ENCODE data around the gene BCL11A. TPM values are rescaled to one million over a fixed set of nuclear protein-coding genes. Genes with fewer than 3 reads are reported as not detected.

BCL11A gene
- total and polyA plus RNA-seq, 2 donors from 2014 or later = 1.4 to 8.7 TPM

DNA sequence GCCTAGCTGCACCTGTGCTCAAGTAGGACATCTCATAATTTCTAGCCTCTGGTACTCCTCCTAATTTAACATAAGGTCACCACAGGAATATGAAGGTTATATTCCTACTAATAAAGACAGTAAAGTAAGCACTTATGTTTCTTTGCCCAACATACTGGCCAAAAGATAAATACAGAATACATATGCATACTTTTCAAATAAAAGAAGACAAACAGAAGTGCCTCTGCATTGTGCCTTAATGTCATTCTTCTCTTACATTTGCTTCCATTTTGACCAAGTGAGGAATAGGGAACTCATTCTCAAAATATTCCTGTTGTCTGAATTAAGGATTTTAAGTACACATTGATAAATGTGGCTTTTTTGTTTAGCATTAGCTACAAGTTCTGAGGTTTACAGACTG lies 5.6 kb downstream of the BCL11A start:
- H3K9me3 ChIP-seq (ENCODE audit: control insufficient read depth in 2 of 3, insufficient read depth in 1 of 3, low read length in 3 of 3) = no peaks in the 10 kb centered on the region
- H3K27me3 ChIP-seq (ENCODE audit: control insufficient read depth, insufficient read depth, low read length) = no peaks in the 10 kb centered on the region
- FAIRE-seq (no peak), DNase-seq (no peak)
- no peak for TF ChIP-seq CTCF (IDR thresholded peaks at IDR 0.05; ENCODE audit: borderline replicate concordance, extremely low read depth, insufficient read depth)
- intact Hi-C loops (cut with DNase I) = no loop called here
- no peak overlapping the region for H3K27ac ChIP-seq (ENCODE audit: low read depth in 2 of 2, low read length in 2 of 2)
- H3K4me1 ChIP-seq (ENCODE audit: control insufficient read depth in 2 of 3, insufficient read depth in 2 of 3, low read depth in 1 of 3, low read length in 3 of 3) = peaks cover 0 to 12% (median 0%) of the 10 kb centered on the region in 3 donors
- H3K4me3 ChIP-seq (ENCODE audit: low read length in 3 of 3) = no peak overlapping the region
- H3K36me3 ChIP-seq (ENCODE audit: control insufficient read depth in 2 of 3, insufficient read depth in 3 of 3, low read length in 3 of 3) = no peaks in the 10 kb centered on the region
- H3K9ac ChIP-seq (ENCODE audit: low read length in 3 of 3) = no peak overlapping the region

- FAIRE-seq = no peak
- Histone ChIP-seq H3K27me3 (ENCODE audit: control insufficient read depth, insufficient read depth, low read length) (no peaks in the 10 kb centered on the region), H3K4me1 (ENCODE audit: control insufficient read depth in 2 of 3, insufficient read depth in 2 of 3, low read depth in 1 of 3, low read length in 3 of 3) (peaks cover 0 to 12% (median 0%) of the 10 kb centered on the region in 3 donors), H3K36me3 (ENCODE audit: control insufficient read depth in 2 of 3, insufficient read depth in 3 of 3, low read length in 3 of 3) (no peaks in the 10 kb centered on the region), H3K9ac (ENCODE audit: low read length in 3 of 3) (no peak overlapping the region), H3K27ac (ENCODE audit: low read depth in 2 of 2, low read length in 2 of 2) (no peak overlapping the region), H3K4me3 (ENCODE audit: low read length in 3 of 3) (no peak overlapping the region), H3K9me3 (ENCODE audit: control insufficient read depth in 2 of 3, insufficient read depth in 1 of 3, low read length in 3 of 3) (no peaks in the 10 kb centered on the region)
- TF ChIP-seq CTCF (IDR thresholded peaks at IDR 0.05; ENCODE audit: borderline replicate concordance, extremely low read depth, insufficient read depth) = no peak
- no peak for DNase-seq
- intact Hi-C loops (cut with DNase I) = no loop called here
Measured at GRCh38 chr2:60546756-60547420, 6.6 kb downstream of the BCL11A start.

- no peaks in the 10 kb centered on the region for H3K36me3 ChIP-seq (ENCODE audit: control insufficient read depth in 2 of 3, insufficient read depth in 3 of 3, low read length in 3 of 3)
- no peak overlapping the region for H3K4me3 ChIP-seq (ENCODE audit: low read length in 3 of 3)
- no peak overlapping the region for H3K9ac ChIP-seq (ENCODE audit: low read length in 3 of 3)
- no peak for FAIRE-seq
- no peaks in the 10 kb centered on the region for H3K9me3 ChIP-seq (ENCODE audit: control insufficient read depth in 2 of 3, insufficient read depth in 1 of 3, low read length in 3 of 3)
- intact Hi-C loops (cut with DNase I) = no loop called here
- no peaks in the 10 kb centered on the region for H3K27me3 ChIP-seq (ENCODE audit: control insufficient read depth, insufficient read depth, low read length)
- H3K27ac ChIP-seq (ENCODE audit: low read depth in 2 of 2, low read length in 2 of 2) = no peak overlapping the region
- TF ChIP-seq CTCF (IDR thresholded peaks at IDR 0.05; ENCODE audit: borderline replicate concordance, extremely low read depth, insufficient read depth) = no peak
- peaks cover 0 to 5% (median 0%) of the 10 kb centered on the region in 3 donors for H3K4me1 ChIP-seq (ENCODE audit: control insufficient read depth in 2 of 3, insufficient read depth in 2 of 3, low read depth in 1 of 3, low read length in 3 of 3)
- no peak for DNase-seq
Measured at GRCh38 chr2:60544954-60545560, 8.4 kb downstream of the BCL11A start.

Measured in kidney (tissue), 14 donors.